Endothelial cell of umbilical vein (primary cell): ENCODE measurements around the gene CLASRP. TPM values are rescaled to one million over a fixed set of nuclear protein-coding genes. Genes with fewer than 3 reads are reported as not detected.

Source experiments
- BruUV-seq: library from RNA; stranded (reverse); fragments of 400-500 nt; replicated peaks from 2 replicates; lab custom pipeline; 2021; lab: Mats Ljungman, UMichigan
- CTCF ChIA-PET: fragments of 300-600, 350-600 bp; sonication (Branson Sonifier 250); formaldehyde crosslinking; loops from one replicate; lab custom pipeline; 2021; ENCODE audit warnings: antibody characterized with exemption, inconsistent platforms; lab: Charles Lee
- POLR2A ChIA-PET: fragments of 300-600, 350-600 bp; sonication (Branson Sonifier 250); formaldehyde crosslinking; loops from one replicate; lab custom pipeline; 2021; ENCODE audit warnings: antibody characterized with exemption, inconsistent platforms; lab: Charles Lee
- DNase-seq: peaks from one replicate; pipeline ENCODE4 v3.0.0-alpha.2; 2011; ENCODE audit warnings: low read depth, low spot score
- FAIRE-seq: peaks from 2 replicates; lab custom pipeline; 2011; peaks lifted over from hg19 to GRCh38; lab: Jason Lieb, UNC
- H2AFZ ChIP-seq: 2 replicates; pipeline ENCODE4 v1.6.0; 2012; ENCODE audit warnings: low read depth, low read length, control low read depth, inconsistent platforms
- H3K27ac ChIP-seq: 2 replicates; pipeline ENCODE4 v1.5.1; 2011; ENCODE audit warnings: low read depth, mild to moderate bottlenecking, control low read depth, low read length, moderate library complexity; ENCODE audit not compliant: insufficient read depth
- H3K27me3 ChIP-seq, 2 experiments: 2 replicates each; pipeline versions ENCODE4 v1.6.0 to v1.6.1; 2011; ENCODE audit warnings: low read length in 2 of 2, mixed read lengths in 1 of 2; ENCODE audit not compliant: control insufficient read depth in 2 of 2, insufficient read depth in 2 of 2
- H3K36me3 ChIP-seq, 2 experiments: 2 replicates in 1 of 2; 3 replicates in 1 of 2; pipeline ENCODE4 v1.5.1; 2011; ENCODE audit warnings: low read length in 2 of 2, mild to moderate bottlenecking in 1 of 2, moderate library complexity in 1 of 2; ENCODE audit not compliant: control insufficient read depth in 2 of 2, insufficient read depth in 2 of 2; ENCODE audit errors: extremely low read depth in 1 of 2
- H3K4me1 ChIP-seq: 3 replicates; pipeline ENCODE4 v1.5.1; 2011; ENCODE audit warnings: mild to moderate bottlenecking, low read length; ENCODE audit not compliant: control insufficient read depth, insufficient read depth; ENCODE audit errors: extremely low read depth
- H3K4me2 ChIP-seq: 2 replicates; pipeline ENCODE4 v1.6.1; 2011; ENCODE audit warnings: low read length, control low read depth, mixed read lengths; ENCODE audit not compliant: insufficient read depth
- H3K4me3 ChIP-seq, 3 experiments: fragments of 200-600 bp in 1 of 3; sonication (generic), shearing (Covaris generic) in 1 of 3; replicated peaks in 1 of 3; 2 replicates each; pipeline ENCODE4 v1.5.1; 2011 to 2016; ENCODE audit warnings: control low read depth in 3 of 3, low read length in 3 of 3, mild to moderate bottlenecking in 2 of 3, inconsistent platforms in 1 of 3, low read depth in 1 of 3, moderate library complexity in 1 of 3; ENCODE audit not compliant: insufficient read depth in 1 of 3
- H3K79me2 ChIP-seq: 2 replicates; pipeline ENCODE4 v1.6.0; 2012; ENCODE audit warnings: low read length, inconsistent platforms; ENCODE audit not compliant: control insufficient read depth, insufficient read depth
- H3K9ac ChIP-seq: replicated peaks from 2 replicates; pipeline ENCODE3; 2011; ENCODE audit warnings: low read length, control low read depth; ENCODE audit not compliant: insufficient read depth; ENCODE audit errors: extremely low read depth
- H3K9me1 ChIP-seq: replicated peaks from 3 replicates; pipeline ENCODE4 v1.6.0; 2011; ENCODE audit warnings: mild to moderate bottlenecking, low read length; ENCODE audit not compliant: control insufficient read depth, insufficient read depth; ENCODE audit errors: extremely low read depth
- H3K9me3 ChIP-seq: replicated peaks from 2 replicates; pipeline ENCODE4 v1.5.1; 2012; ENCODE audit warnings: low read length, inconsistent platforms; ENCODE audit not compliant: control insufficient read depth, insufficient read depth
- H4K20me1 ChIP-seq: replicated peaks from 2 replicates; pipeline ENCODE3; 2011; ENCODE audit warnings: mild to moderate bottlenecking, low read length; ENCODE audit not compliant: control insufficient read depth, insufficient read depth; ENCODE audit errors: extremely low read depth
- EZH2 ChIP-seq: IDR thresholded peaks from 2 replicates; pipeline ENCODE4 v1.6.1; 2012; ENCODE audit warnings: borderline replicate concordance, low read depth, mild to moderate bottlenecking, moderate library complexity, low read length, inconsistent platforms; ENCODE audit not compliant: severe bottlenecking
- FOS ChIP-seq: IDR thresholded peaks from 2 replicates; pipeline ENCODE4 v1.6.1; 2011; ENCODE audit warnings: mild to moderate bottlenecking, low read length, moderate library complexity, borderline replicate concordance; ENCODE audit not compliant: insufficient read depth
- GATA2 ChIP-seq: IDR thresholded peaks from 2 replicates; pipeline ENCODE4 v1.7.0; 2011; ENCODE audit warnings: low read depth, mild to moderate bottlenecking, moderate library complexity, mixed read lengths, low read length; ENCODE audit not compliant: insufficient read length, insufficient read depth
- JUN ChIP-seq: IDR thresholded peaks from 2 replicates; pipeline ENCODE4 v1.6.1; 2011; ENCODE audit warnings: borderline replicate concordance, low read depth; ENCODE audit not compliant: insufficient read length, insufficient read depth
- MYC ChIP-seq: IDR thresholded peaks from one replicate; pipeline ENCODE4 v1.6.1; 2011; ENCODE audit warnings: mild to moderate bottlenecking, low read depth, low read length
- POLR2AphosphoS5 ChIP-seq: IDR thresholded peaks from 2 replicates; pipeline ENCODE4 v1.6.1; 2012; ENCODE audit warnings: low read depth, mild to moderate bottlenecking, control low read depth, low read length, moderate library complexity; ENCODE audit not compliant: insufficient read depth
- dilution Hi-C: fragments of 300-500 bp; cut with MboI; formaldehyde crosslinking; loops from one replicate; pipeline ENCODE4 v1.15.0; 2019; ENCODE audit warnings: low sequenced_read_pairs; ENCODE audit not compliant: extremely low pct_ligation_motif_present
- intact Hi-C: fragments of 100-400 bp; cut with micrococcal nuclease; formaldehyde crosslinking; loops from one replicate; pipeline ENCODE4 v1.10.0; 2022
- polyA plus RNA-seq, 4 experiments: library from polyadenylated mRNA; depleted of rRNA in 3 of 4; stranded (reverse) in 3 of 4; unstranded in 1 of 4; fragments of >200 nt; gene quantifications; 2 replicates each; pipeline versions ENCODE4 v1.2.1 to v1.2.3, GENCODE V29; 2011 to 2012; ENCODE audit warnings: missing spikeins in 1 of 4
- total RNA-seq: library from RNA; stranded (reverse); gene quantifications from 2 replicates; pipeline ENCODE4 v1.2.3, GENCODE V29; 2021
- TF ChIP-seq, protein P1 (sequence below): IDR thresholded peaks from 2 replicates; pipeline ENCODE4 v1.6.1; 2011; ENCODE audit not compliant: insufficient read depth, insufficient read length
- TF ChIP-seq, protein P2 (sequence below), 2 donors: IDR thresholded peaks; 1 replicate in 1 of 2; 2 replicates in 1 of 2; pipeline ENCODE4 v1.5.1; 2011; ENCODE audit warnings: low read length in 2 of 2, mild to moderate bottlenecking in 2 of 2, moderate library complexity in 2 of 2, control low read depth in 1 of 2, inconsistent platforms in 1 of 2, low read depth in 1 of 2; ENCODE audit not compliant: insufficient read depth in 1 of 2; ENCODE audit errors: extremely low read depth in 1 of 2

CLASRP gene
- total and polyA plus RNA-seq, 2 donors (not counting 3 experiments of a cell fraction or from before 2014, with no cell fraction given), result 40.7 to 70.7 TPM

DNA sequence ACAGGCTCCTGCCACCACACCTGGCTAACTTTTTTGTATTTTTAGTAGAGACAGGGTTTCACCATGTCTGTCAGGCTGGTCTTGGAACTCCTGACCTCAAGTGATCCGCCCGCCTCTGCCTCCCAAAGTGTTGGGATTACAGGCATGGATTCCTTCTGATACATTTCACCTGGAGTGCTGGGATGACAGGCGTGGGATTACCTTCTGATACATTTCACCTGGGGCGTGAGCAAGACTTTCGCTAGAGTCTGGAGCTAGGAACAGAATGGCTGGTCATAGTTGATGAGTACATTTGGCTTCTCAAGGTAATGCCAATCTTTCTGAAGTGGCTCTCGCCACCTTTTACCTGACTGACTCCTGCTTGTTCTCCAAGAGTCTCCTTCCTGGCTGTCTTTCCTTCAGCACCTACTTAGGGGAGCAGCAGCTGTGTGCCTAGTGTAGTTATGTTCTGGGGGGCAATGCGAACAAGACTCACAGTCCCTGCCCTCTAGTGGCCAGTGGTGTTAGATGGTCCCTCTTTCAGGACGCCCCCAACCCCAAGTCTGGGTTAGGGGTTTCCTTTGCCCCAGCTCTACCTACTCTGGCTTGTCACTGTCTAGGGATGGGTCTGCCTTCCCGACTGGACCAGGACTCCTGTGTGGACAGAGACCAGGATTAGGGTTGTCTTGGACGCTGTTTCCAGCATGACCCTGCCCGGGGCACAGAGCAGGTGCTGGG is 73.4 kb downstream of the CLASRP start:
- Histone ChIP-seq H3K9me3 (no peaks in the 10 kb centered on the region), H3K79me2 (peaks cover 71% of the 10 kb centered on the region), H3K9me1 (no peaks in the 10 kb centered on the region), H3K36me3 (no peaks in the 10 kb centered on the region), H2AFZ (no peak overlapping the region), H3K4me1 (no peaks in the 10 kb centered on the region), H3K4me3 (no peak overlapping the region), H3K4me2 (no peak overlapping the region), H3K27ac (no peak overlapping the region), H4K20me1 (no peaks in the 10 kb centered on the region), H3K27me3 (no peaks in the 10 kb centered on the region), H3K9ac (no peak overlapping the region)
- no peak for TF ChIP-seq JUN
- TF ChIP-seq EZH2, result no peak
- no peak for TF ChIP-seq FOS
- TF ChIP-seq POLR2AphosphoS5, result no peak
- TF ChIP-seq, protein P1, sequence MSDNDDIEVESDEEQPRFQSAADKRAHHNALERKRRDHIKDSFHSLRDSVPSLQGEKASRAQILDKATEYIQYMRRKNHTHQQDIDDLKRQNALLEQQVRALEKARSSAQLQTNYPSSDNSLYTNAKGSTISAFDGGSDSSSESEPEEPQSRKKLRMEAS, result no peak
- no peak for TF ChIP-seq GATA2
- TF ChIP-seq, protein P2, sequence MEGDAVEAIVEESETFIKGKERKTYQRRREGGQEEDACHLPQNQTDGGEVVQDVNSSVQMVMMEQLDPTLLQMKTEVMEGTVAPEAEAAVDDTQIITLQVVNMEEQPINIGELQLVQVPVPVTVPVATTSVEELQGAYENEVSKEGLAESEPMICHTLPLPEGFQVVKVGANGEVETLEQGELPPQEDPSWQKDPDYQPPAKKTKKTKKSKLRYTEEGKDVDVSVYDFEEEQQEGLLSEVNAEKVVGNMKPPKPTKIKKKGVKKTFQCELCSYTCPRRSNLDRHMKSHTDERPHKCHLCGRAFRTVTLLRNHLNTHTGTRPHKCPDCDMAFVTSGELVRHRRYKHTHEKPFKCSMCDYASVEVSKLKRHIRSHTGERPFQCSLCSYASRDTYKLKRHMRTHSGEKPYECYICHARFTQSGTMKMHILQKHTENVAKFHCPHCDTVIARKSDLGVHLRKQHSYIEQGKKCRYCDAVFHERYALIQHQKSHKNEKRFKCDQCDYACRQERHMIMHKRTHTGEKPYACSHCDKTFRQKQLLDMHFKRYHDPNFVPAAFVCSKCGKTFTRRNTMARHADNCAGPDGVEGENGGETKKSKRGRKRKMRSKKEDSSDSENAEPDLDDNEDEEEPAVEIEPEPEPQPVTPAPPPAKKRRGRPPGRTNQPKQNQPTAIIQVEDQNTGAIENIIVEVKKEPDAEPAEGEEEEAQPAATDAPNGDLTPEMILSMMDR (IDR thresholded peaks at IDR 0.05; ENCODE audit: extremely low read depth in 1 of 2, insufficient read depth in 1 of 2, low read depth in 1 of 2, low read length in 2 of 2), result no peak
- no peak for TF ChIP-seq MYC
- FAIRE-seq (no peak), DNase-seq (no peak)
- dilution Hi-C loops, result no loop called here
- intact Hi-C loops, result no loop called here
- no TSS peak for BruUV-seq
- CTCF ChIA-PET, result interaction anchor here (1.4 kb wide), 1 partner anchor 13 kb away, joined by 5 read pairs; no protein-coding TSS in a partner anchor
- POLR2A ChIA-PET, result no interaction called here
